HUDEP-2 (cell line): ENCODE data around the gene FOSL1.

ENCODE experiments used
- DNase-seq, 76 experiments: peaks; one replicate each; lab custom pipeline; 2025; ENCODE audit not compliant: unreplicated experiment in 76 of 76; lab: John Stamatoyannopoulos, UW

The FOSL1 gene

DNA sequence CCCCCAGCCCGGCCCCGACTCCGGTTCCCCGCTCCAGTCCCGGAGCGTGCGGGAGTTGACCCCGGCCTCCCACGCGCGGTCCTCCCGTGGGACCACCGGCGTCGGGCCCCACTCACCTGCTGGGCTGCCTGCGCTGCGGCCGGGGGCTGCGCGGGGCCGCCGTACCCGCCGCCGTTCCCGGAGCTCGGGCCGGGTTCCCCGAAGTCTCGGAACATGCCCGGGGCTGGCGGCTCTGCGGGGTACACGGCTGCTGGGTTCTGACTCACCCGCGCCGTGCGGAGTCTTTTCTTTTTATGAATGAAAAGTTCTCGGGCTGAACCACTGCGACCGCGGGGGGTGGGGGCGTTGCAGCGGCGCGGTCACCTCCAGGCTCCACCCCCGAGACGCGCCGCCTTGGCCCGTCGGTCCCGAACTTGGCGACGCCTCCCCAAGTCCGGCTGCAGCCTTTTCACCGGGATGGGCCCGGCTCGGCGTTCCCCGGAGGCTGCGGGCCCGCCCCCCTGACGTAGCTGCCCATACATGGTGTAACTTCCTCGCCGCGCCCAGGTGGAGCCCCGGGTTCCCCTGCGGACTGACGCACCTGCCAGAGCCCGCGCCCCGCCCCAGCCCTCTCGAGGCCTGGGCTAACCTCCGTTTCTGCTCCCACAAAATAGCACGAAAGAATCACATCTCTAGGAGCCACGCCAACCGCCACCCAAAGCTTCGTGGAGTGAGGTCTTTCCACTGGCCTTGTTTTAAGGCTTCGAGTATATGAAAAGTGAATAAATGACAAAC is at the start of gene FOSL1:
Gene FOSL1, minus strand, starts transcription at position 264 of the 774 bp plus-strand sequence. Its CDS starts 49 bp downstream, at position 215.
- DNase-seq = peak in 73 of 76 experiments; percentile 56 to 94 (median 86)

DNA sequence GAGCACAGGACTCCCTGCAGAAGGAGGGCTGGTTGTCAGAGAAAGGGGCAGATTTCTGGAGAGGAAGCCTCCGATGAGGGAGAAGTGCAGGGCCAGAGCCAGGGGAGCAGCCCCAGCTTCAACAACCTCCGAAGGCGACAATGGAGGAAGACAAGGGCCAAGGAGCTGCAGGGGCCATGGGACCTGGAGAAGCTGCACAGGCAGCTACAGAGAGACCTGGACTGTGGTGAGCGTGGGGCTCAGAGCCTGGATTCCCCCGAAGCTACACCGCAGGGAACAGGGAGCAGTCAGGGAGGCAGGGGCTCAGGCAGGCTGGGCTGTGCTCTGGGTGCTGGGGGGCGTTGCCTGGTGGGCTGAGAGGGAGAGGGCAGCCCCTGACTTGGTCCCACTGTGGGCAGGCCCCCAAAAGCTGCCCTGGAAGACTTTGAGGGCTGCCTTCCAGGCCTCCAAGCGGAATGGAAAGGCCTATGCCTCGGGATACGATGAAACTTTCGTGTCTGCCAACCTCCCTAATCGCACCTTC is 47.5 kb upstream of the FOSL1 start:
- no peak for DNase-seq

DNA sequence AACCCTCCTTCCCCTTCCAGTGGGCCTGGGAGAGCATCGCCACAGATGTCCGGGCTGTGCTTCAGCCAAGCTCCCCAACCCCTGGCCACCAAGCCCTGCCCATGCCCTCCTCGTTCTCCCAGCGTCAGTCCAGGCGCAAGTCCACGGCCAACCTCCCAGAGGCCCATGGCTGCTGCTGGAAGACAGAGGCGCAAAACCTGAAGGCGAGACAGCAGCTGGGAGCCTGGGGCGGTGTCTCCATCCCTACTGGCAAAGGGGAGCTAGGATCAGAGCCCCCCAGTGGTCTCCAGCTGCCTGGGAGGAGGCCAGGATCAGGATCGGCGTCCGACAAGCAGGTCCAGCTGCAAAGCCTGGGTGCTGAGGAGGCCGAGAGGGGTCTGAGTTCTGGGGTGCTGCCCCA is 46.9 kb upstream of the FOSL1 start:
- DNase-seq = no peak

DNA sequence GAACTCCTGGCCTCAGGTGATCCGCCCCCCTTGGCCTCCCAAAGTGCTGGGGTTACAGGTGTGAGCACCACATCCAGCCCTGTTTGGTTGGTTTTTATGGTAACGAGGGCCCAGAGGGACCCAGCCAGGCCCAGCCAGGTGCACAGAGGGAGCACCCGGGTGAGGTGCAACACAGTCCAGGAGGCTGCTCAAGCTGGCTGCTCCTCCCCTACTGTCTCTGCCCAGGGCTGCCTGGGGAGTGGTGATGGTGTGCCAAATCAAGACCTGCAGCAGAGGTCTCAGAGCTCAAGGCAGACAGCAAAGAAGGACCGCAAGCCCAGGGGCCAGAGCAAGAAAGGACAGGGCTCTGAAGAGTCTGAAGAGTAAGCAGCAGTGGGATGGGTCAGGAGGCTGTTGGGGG is 46.5 kb upstream of the FOSL1 start:
- no peak for DNase-seq

DNA sequence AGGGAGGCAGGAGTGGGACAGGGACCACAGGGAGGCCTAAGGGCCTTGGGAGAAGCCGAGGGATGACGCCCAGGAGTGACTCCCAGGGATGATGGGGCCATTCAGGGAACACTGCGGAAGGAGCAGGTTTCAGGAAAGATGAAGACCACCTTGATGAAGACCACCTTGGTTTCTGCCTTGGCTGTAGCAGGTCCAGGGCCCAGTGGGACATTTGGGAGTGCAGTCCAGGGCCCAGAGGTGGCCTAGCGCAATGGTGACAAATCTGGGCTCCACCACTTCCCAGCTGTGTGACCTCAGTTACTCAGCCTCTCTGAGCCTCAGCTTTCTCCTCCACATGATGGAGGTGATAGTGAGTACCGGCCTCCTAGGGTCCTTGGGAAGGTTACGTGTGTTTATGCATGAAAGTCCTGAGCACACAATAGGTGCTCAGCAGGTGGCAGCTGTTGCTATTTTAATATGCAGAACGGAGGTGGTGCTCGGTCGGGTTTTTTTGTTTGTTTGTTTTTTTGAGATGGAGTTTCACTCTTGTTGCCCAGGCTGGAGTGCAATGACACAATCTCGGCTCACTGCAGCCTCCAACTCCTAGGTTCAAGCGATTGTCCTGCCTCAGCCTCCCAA is 45.9 kb upstream of the FOSL1 start:
- no peak for DNase-seq

DNA sequence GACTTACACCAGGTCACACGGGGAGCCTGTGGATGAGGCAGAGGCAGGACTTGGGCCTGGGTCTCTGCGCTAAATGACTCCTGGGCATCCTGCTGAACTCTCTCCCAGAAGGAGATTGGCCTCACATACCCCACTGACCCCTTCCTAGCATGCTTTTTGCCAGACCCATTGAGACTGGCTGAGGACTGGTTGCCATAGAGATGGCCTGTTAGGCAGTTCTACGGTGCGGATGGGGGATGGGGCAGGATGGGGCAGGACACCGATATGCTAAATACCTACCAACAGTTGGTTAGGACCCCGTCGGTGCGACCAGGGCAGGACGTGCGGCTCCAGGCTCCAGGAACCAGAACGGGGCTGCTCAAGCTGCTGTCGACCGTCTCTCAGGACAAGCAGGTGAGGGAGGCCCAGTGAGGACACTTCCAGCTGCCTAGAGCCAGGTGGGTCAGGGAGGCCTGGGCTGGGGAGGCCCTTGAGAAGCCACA is 45.3 kb upstream of the FOSL1 start, which contains the start of gene TSGA10IP:
Gene TSGA10IP, plus strand, starts transcription at position 51 of the 482 bp plus-strand sequence. Its CDS starts 196 bp downstream, at position 247.
- no peak for DNase-seq

DNA sequence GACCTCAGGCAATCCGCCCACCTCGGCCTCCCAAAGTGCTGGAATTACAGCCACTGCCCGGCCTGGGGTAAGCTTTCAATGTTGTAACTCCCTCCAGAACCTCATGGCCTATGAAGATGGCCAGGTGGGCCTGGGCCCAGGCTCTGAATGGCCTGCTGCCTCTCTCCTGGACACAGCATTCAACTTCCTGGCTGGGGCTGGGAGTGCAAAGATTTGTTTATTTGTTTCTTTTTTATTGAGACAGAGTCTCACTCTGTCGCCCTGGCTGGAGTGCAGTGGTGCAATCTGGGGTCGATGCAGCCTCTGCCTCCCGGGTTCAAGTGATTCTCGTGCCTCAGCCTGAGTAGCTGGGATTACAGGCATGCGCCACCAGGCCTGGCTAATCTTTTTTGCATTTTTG is 44.6 kb upstream of the FOSL1 start:
- no peak for DNase-seq

DNA sequence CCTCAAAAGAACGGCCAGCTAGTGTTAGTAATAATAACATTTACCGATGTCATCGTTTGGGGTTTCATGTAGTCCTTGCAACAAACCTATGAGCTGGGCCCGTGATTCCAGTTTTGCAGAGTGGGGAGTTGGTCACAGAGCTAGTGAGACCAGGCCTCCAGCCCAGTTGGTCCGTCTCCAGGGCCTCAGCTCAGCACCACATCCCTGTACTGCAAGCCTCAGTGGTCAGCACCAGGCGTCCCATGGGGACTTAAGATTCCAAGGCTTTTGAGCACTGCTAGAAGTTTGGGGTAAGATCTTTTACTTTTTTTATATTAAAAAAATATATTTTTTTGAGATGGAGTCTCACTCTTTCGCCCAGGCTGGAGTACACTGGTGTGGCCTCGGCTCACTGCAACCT is 44.0 kb upstream of the FOSL1 start:
- no peak for DNase-seq

DNA sequence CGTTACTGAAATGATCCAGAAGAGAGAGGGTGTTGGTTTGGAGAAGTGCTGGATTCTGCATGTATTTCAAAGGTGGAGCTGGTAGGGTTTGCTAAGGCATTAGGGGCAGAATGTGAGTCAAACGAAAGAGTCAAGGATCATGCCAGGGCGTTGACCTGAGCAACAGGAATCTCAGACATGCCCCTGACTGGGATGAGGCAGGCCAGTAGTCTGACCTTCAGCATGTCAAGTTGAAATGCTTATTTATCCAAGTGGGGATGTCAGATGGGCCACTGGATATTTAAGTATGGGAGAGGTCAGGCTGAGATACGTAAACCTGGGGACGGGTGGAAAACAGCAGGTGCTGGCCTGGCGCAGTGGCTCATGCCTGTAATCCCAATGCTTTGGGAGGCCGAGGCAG is 42.3 kb upstream of the FOSL1 start:
- no peak for DNase-seq

DNA sequence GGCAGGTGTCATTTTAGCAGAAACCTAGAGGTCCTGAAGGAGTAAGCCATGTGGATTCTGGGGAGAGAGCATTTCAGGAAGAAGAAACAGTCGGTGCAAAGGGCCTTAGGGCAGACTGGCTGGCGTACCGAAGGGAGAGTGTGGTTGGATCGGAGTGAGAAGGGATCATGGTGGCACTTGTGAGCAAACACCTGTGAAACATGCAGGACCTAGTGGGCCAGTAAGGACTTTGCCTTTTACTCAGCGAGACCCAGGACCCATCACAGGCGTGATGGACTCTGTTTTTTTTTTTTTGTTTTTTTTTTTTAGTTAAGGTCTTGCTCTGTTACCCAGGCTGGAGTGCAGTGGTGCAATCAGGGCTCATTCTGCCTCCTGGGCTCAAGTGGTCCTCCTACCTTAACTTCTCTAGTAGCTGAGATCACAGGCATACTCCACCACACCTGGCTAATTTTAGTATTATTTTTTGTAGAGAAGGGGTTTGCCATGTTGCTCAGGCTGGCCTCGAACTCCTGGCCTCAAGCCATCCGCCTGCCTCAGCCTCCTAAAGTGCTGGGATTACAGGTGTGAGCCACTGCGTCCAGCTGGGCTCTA is 41.6 kb upstream of the FOSL1 start:
- peak in 3 of 76 experiments; percentile 50 to 70 (median 61) for DNase-seq

DNA sequence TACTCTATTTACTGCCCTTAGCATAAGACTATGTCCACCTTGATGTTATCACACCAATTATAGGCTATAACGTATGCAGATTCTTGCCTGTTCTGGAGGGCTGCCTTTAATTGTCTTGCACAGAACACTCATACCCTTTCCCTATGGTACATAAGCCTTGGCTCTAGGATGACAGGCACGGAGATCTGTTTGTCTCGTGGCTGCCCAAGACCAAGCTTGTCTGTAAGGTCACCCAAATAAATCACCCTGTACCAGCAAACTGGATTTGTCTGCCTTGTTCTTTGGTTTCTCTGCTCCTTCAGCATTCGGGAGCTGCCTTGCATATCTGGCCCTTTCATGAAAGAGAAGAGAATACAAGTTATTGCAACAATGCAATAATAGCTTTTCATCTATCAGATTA is 37.6 kb upstream of the FOSL1 start:
- DNase-seq = no peak

DNA sequence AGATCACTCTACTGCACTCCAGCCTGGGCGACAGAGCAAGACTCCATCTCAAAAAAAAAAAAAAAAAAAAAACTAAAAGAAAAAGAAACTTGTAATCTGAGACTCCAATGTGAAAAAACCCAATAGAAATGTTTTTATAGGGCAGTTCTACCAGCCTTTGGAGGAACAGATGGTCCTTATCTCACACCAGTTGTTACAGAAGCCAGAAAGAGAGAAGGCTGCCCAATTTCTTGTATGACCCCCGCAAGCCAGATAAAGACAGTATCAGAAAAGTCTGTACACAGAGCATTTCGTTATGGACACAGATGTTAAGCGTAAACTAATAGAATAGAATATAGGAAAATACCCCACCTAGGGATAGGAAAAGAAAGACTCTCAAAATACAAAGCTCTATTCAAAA is 33.8 kb upstream of the FOSL1 start:
- DNase-seq = peak in 55 of 76 experiments; percentile 12 to 88 (median 59)

DNA sequence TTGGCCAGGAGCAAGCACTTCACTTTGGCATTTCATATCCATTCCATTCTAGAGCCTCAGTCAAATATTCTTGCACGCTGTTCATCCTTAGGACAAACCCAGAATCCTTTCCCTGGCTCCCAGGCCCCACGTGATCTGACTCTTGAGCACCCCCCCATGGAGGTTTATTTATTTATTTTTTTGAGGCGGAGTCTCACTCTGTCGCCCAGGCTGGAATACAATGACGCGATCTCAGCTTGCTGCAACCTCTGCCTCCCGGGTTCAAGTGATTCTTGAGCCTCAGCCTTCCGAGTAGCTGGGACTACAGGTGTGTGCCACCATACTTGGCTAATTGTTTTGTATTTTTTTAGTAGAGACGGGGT is 32.4 kb upstream of the FOSL1 start:
- peak in 11 of 76 experiments; percentile 5 to 26 (median 11) for DNase-seq

DNA sequence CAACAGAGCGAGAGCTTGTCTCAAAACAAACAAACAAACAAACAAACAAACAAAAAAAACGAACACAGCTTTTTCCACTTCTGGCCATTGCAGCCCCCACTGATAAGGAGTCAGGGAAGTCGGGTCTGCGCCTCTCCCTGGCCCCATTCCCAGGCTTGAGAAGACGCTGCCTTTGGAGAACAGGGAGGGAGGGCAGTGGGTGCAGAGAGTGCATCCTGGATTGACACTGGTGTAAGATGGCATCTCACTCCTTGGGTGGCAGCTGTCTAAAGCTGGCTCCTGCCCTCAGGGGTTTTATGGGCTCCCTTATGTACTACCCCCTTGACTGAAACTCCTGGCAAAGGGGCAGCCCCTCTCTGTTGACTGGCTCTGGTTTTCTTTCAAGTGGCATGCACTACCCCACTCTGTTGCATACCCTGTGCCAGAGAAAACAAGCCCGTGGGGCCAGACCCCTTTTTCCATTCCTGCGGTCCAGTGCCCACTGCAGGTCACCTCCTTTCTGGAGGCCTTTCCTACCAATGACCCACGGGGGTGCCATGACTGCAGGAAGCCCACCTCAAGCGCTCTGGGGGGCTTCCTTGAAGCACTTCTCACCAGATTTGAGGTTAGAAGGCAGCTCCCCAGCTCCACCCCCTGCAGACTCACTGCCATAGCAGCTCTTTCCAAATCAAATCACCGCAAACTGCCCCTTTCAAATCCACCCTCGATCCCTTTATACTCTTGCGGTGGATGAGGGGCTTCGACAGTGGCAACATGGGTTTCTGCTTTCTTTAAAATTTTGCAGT is 31.8 kb upstream of the FOSL1 start:
- no peak for DNase-seq

DNA sequence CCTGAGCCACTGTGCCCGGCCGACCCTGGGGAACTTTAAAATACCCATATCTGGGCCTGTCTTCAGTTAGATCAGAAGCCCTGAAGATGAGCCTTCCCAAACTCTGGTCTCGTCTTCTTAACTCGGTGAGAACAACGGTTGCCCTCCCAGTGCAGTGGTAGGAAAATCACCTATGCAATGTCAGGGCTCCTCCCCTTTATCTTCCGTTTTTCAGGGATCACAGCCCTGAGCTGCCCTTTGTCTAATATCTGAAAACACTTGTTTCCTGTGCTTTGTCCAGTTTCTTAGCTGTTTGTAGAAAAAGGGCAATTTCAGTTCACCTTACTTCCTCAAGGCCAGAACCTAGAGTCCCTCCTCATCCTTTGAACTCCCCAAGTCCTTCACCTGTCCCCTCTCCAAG is 28.5 kb upstream of the FOSL1 start:
- peak in 3 of 76 experiments; percentile 7 to 25 (median 14) for DNase-seq

DNA sequence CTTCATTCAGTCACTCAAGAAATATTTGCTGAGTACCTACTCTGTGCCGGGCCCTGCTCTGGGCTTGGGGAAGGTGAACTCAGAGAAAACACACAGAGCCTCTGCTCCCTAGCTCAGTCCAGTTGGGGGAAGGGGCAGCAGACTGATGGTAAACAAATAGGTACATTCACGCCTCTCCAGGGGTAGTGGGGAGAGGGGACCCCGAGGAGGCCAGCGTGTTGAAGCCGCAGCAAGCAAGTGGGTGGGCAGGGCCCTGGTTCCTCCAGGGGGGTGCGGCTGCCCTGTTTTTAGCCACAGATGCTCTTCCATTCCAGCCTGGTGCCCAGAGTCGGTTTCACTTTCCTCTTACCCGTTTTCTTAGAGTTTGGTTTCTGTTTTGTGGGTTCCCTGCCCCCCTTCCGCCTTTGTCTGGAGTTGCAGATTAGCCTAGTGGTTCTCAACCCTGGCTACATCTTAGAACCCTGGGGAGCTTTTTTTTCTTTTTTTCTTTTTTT is 27.8 kb upstream of the FOSL1 start:
- DNase-seq = peak in 33 of 76 experiments; percentile 9 to 76 (median 37)

DNA sequence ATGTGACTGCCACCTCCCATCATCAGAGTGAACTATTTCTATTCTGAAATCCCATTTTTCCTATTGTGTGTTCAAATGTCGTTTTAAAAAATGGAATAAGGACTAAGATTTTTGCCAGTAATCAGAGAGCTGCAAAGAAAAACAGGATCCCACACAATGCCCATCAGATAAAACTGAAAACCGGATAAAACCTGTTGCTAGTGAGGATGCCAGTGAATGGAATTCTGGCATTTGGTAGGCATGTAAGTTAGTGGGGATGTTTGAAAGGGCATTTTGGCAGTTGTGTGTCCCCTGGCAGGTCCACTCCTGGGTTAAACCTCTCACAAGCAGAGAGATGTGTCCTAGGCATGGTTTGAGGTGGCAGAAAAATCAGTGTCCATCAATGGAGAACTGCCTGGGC is 25.2 kb upstream of the FOSL1 start:
- no peak for DNase-seq

DNA sequence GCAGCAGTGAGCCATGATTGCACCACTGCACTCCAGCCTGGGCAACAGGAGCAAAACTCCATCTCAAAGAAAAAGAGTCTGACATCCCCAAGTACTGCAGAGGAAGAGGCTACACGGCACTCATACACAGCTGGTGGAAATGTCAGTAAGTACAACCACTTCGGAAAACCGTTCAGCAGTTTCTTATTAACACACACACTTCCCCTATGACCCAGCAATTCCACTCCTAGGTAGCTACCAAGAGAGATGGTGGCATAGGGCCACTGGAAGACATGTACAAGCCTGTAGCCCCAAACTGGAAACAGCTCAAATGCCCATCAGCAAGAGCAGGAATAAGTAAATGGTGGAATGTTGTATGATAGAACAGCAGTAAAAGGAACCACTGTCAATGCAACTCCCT is 22.4 kb upstream of the FOSL1 start:
- no peak for DNase-seq

DNA sequence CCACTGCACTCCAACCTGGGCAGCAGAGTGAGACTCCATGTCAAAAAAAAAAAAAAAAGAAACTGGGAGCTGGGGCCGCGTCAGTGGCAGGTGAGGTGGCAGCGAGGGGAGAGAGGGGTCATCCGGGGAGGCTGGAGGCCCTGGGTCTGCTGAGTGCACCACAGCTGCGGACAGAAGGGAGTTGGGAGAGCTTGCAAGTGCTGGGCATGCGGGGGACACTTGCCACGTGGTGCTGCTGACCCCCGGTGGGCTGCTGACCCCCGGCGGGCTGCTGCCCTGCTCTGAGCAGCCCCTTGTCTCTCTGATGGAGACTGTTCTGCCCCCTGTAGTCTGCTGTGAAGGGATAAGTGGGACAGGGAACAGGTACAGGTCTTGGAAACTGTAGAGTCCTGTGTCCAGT is 21.7 kb upstream of the FOSL1 start:
- DNase-seq = no peak

DNA sequence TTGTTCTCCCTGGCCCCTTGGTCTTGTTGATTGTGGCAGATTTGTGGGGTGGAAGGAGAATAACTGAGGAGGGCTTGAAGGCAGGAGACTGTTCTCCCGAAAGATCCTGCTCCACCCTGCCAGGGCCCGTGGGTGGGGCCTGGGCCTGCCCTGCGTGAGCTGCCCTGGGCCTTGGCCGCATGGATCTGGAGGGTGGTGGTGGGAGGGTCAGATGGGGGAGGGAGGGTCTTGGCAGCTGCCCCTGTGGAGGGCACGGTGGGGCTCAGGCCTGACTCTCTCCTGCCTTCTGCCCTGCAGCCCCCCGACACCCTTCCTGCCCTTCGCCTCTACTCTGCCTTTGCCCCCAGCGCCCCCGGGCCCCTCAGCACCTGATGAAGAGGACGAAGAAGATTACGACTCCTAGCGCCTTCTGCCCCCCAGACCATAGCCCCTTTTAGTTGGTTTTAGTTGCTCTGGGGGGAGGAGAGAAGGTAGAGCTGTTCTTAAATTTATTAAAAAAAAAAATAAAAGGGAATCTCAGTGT is 20.9 kb upstream of the FOSL1 start:
- DNase-seq = peak in 1 of 76 experiments; percentile 21
